Right renal pelvis (tissue), 4 donors: Measurements from ENCODE around the gene AAGAB. TPM values are rescaled to one million over a fixed set of nuclear protein-coding genes. Genes with fewer than 3 reads are reported as not detected.
"Not testable (repeated sequence)": the region's sequence is repeated elsewhere in the genome, so short reads cannot be mapped to it uniquely, and the experiment has no call there.

ENCODE experiments used
- DNase-seq, 4 donors: peaks; one replicate each; pipeline ENCODE4 v3.0.0-alpha.2; 2013; ENCODE audit warnings: low read depth in 4 of 4, low spot score in 3 of 4, missing footprints in 1 of 4
- polyA plus RNA-seq, 4 donors: library from polyadenylated mRNA; unstranded; fragments of 120-200 nt; gene quantifications; one replicate each; pipeline ENCODE4 v1.2.1, GENCODE V29; 2013; ENCODE audit not compliant: insufficient read length in 4 of 4

The AAGAB gene
- polyA plus RNA-seq, 4 donors, result 50.8 to 65.3 (median 63.1) TPM

DNA sequence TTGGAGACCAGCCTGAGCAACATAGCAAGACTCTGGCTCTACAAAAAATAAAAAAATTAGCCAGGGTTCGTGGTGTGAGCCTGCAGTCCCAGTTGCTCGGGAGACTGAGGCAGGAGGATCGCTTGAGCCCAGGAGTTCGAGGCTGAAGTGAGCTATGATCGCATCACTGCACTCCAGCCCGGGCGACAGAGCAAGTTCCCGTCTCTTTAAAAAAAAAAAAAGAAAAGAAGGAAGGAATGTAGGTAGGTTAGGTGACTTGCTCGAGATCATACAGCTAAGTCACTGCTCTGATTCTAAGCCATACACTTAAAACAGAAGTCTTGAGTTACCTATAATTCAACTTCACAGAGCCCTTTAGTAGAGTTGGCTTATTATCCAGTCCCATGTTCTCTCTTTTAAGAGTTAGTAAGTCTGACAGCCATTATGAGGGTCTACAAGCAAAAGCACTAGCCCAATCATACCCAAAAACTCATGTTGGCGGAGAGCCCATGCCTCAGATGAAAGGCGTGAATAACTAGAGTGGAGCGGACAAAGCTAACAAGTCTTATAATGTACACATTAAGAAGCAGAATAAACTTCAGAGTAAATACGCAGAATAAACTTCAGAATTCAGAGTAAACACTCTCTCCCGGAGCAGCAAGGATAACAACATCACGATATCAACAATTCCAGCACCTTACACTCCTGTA, 768 bp downstream of the AAGAB start:
- DNase-seq, result peak in 1 of 4 donors; percentile 5

DNA sequence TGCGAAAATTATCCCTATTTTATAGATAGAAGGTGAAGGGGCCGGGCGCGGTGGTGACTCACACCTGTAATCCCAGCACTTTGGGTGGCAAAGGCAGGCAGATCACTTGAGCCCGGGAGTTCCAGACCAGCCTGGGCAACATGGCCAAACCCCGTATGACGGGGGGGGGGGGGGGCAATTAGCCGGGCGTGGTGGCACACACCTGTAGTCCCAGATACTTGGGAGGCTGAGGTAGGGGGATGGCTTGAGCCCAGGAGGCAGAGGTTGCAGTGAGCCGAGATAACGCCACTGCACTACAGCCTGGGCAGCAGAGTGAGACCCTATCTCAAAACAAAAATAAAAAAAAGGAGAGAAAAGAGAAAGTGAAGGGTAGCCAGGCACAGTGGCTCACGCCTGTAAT, 1.4 kb downstream of the AAGAB start:
- no peak for DNase-seq

DNA sequence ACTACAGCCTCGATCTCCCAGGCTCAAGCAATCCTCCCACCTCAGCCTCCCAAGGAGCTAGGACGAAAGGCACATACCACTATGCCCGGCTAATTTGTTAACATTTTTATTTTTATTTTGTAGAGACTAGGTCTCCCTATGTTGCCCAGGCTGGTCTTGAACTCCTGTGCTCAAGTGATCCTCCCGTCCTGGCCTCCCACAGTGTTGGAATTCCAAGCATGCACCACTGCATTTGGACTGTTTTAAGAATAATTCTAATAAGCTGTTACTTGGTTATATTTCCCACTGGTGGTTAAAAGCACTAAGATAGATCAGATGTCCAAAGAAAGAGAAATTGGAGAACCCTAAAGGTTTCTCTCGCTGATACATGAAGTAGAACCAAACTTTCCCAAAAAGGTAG, 3.1 kb downstream of the AAGAB start:
- DNase-seq, result no peak

DNA sequence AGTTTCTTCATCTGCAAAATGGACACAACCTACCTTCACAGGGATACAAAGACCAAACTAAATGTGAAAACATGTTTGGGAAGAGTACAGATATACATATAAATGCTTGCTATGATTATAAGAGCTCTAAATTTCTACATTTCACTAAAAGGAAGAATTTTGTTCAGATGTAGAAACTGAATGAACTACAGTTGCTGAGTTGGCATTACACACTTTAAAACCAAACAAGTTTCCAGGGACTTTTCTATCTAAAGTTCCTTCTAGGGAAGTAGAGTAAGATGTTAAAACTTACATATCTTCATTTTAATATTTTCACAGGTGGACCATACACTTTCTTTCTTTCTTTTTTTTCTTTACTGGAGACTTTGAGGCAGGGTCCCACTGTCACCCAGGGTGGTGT, 4.6 kb downstream of the AAGAB start:
- DNase-seq, result no peak

DNA sequence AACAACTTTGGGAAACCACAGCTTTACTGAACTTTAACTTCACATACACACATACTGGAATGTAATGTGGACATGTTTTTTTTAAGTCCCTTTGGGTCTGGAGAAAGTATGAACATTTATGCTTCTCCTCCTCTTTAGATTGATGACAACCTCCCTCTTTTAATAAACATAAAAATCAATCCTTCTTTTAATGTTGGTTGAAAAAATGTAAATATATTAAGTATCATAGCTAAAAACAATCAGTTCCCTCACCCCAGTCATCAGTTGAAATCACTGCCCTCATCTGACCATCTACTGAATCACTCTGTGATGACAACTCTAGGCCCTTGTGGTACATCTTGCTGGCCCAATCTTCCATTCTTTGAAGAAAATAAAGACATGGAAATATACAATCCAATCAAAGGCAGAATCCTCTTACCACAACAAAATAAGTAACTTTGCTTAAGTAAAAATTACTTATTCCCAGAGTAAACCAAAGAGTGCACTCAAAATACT, 6.4 kb downstream of the AAGAB start:
- no peak for DNase-seq

DNA sequence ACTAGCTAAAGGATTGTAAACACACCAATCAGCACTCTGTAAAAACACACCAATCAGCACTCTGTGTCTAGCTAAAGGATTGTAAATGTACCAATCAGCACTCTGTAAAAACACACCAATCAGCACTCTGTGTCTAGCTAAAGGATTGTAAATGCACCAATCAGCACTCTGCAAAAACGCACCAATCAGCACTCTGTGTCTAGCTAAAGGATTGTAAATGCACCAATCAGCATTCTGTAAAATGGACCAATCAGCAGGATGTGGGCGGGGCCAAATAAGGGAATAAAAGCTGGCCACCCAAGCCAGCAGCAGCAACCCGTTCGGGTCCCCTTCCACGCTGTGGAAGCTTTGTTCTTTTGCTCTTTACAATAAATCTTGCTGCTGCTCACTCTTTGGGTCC, 7.9 kb downstream of the AAGAB start:
- not testable (repeated sequence) for DNase-seq

DNA sequence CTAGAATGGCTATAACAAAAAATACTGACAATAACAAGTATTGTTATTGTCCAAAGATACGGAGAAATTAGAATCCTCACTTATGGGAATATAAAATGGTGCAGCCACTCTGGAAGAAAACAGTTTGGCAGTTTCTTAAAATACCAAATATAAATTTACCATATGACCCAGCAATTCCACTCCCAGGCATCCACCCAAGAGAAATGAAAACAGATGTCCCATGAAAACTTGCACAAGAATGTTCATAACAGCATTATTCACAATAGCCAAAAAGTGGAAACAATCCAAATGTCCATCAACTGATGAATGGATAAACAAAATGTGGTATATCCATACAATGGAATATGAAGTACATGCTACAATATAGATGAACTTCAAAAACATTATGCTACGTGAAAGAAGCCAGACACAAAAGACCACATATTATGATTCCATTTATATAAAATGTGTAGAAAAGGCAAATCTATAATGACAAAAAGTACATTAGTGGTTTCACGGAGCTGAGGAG, 9.4 kb downstream of the AAGAB start:
- DNase-seq, result no peak

DNA sequence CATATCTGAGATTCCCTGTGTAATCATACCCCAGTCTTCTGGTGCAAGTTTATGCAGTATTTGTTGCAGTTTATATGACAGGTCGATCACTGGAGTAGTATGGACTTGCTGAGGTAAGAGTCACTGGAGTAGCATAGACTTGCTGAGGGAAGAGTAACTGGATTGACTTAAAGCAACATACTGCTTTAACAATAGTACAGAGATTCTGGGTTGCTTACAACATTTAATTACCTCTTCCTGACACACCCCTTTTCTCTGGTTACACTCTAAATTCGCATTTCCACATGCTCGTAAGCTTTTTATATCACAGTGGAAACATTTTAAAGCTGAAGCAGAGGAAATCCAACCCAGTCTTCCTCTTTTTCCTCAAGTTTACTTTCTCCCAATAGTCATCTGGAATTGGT, 11.8 kb downstream of the AAGAB start:
- DNase-seq, result no peak

DNA sequence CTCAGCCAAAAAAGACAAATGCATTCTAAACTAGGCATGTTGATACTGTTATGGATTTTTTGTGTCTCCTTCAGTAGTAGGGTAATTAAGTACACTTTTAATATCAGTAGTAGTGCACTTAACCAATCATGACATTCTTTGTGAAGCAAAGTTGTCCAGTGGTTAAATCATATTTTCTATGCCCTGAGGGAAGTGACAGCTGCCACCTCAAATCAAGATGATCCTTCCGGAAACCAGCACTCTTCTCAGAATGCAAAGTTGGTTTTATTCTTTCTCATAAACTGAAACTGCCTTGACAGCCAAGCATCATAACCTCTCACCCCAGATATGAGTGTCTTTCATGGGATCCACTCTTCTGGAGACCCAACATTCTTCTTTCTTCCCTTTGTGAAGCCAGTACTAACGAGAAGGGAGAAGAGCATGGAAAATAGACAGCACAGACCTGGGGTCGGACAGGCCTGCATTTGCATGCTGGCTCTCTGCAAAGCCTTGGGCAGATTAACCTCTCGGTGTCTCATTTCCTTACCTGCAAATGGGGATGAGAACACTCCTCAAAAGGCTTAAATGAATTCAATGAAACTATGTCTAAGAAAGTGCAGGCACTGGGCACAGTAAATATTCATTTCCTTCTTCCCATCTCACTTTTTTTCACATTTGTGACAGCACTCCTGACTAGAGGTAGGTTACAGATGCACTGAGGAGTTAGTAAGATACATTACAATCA, 13.2 kb downstream of the AAGAB start:
- DNase-seq, result no peak

DNA sequence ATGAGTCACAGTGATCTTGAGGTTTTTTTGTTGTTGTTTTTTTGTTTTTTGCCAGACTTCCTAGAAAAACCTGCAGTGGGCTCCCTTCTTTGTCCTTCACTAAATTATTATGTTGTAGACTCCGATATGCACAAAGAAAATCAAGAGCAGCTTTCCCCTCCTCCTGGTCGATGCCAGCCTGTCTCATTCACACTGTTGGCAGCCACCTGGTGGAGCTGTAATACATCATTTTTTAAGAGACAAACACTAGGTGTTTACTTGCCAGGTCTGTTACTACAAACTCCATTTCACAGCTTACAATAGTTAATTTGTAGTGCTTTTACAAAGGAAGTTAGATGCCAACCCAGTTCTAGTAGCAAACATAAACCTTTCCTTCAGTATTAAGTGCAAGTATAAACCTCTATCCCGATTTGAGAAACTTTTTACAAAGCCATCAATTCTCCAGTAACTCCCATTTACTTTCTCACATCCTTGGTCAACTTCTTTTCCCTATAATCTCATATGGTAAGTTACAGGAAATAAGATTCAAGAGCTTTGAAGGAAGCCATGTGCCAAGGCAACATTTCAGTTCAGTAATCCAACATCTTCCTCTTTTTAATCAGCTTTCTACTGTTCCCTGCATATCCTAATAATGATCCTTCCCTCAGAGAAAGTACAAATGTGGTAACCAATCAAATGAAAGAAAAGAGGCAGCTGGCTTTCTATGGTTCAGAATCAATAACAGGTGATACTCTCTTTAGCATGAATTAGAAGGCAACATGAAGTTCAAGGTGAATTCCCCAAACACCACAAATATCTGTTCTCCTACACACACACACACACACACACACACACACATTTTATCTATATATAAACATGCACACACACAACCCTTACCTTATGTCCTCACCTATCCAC, 14.0 kb downstream of the AAGAB start:
- peak in 1 of 4 donors; percentile 8 for DNase-seq

DNA sequence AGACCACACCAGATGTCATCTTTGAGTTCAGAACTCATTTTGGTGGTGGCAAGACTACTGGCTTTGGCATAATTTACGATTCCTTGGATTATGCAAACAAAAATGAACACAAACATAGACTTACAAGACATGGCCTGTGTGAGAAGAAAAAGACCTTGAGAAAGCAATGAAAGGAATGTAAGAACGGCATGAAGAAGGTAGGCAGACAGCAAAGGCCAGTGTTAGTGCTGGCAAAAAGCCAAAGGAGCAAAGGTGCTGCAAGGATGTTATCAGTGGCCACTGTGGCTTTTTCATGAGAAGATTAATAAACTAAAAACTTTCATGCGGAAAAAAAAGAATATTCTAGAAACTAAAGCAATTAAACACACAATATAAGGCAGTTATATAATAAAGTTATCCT, 21.9 kb downstream of the AAGAB start:
- no peak for DNase-seq

DNA sequence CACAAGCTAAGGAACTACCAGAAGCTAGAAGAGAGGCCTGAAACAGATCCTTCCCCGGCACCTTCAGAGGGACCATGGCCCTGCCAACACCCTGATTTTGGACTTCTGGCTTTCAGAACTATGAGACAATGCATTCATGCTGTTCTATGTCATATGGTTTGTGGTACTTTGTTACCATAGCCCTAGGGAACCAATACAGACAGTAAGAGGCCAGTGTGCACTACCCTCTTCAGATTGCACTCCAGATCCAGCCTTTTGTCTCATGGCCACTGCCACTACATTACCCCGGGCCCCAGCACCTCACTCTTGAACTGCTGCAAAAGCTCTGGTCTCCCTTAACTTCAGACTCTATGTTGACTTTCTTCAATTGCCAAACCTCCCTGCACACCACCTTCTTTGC, 24.0 kb downstream of the AAGAB start:
- no peak for DNase-seq

DNA sequence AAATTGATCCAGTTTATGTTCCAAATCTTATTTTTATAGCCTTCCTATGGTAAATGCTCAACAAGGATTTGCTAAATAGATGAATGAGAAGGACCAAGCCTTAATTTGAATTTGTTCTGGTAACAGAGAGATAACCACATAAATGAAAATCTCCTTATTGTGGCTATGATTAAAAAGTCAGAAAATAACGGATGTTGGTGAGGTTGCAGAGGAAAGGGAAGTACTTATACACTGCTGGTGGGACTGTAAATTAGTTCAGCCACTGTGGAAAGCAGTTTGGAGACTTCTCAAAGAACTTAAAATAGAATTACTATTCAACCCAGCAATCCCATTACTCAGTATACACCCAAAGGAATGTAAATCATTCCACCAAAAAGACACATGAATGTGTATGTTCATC, 26.2 kb downstream of the AAGAB start:
- no peak for DNase-seq

DNA sequence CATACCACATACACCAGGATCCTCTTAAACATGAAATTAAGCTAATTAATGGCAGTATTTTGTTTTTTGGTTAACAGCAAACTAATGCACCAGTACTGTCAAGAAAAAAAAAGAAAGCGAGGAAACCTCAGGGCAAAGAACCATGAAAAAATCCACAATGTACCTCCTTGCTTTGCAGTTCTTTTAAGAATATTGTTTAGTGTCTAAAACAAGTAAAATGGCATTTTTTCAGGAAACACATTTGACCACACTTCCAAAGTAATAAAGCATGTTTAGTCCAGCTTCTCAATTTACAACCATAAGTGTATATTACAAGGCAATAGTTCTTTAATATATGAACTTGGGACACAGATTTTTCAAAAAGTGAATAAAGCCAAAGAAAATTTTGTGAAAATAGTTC, 26.6 kb downstream of the AAGAB start:
- no peak for DNase-seq

DNA sequence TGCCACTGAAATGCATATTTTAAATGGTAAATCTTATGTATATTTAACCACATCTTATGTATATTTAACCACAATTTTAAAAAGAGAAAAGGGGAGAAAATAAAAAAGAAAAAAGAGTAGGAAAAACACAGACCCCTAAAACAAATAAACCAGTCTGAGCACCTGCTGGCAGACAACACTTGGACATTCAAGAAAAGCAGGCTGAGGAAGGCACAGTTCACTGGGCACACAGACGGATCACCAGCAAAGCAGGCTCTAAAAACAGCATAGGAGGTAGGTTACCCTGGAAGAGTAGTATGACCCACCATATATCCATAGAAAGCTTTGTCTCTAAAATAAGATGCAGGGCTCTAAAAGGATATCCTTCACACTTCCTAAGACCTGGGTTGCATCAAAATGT, 27.0 kb downstream of the AAGAB start:
- DNase-seq, result no peak

DNA sequence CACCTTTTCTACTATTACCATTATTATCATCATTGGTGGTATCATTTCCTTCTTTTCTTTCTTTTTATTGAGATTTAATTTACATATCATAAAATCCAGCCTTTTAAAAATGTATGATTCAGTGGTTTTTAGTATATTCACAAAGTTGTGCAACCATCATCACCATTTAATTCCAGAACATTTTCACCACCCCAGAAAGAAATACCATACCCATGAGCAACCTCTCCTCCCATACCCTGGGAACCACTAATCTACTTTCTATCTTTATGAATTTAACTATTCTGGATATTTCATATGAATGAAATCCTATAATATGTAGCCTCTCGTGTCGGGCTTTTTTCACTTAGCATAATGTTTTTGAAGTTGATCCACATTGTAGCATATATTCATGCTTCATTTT, 29.1 kb downstream of the AAGAB start:
- DNase-seq, result no peak

DNA sequence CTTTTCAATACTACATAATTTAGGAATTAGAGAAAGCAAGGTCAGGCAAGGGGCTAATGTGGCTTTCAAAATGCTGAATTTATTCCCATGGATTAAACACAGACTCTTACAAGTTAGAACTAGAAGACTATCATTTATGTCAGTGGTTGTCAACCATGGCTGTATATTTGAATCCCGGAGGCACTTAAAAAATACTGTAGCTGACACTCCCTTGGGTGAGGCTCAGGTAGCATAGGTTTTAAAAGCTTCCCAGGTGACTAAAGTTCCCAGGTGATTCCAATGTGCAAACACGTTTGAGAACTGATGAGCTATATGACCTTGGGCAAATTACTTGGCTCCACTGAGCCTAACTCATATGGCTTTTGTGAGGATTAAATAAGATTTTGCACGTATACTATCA, 29.6 kb downstream of the AAGAB start:
- no peak for DNase-seq

DNA sequence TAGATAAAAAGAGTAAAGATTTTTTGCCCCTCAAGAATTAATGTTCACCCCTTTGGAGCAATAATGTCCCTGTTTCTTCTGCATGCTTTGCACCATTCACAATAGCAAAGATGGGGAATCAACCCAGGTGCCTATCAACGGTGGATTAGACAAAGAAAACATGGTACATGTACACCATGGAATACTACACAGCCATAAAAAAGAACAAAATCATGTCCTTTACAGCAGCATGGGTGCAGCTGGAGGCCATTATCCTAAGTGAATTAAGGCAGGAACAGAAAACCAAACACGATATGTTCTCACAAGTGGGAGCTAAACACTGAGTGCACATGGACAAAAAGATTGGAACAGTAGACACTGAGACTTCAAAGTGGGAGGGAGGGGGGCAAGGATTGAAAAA, 35.2 kb downstream of the AAGAB start:
- no peak for DNase-seq

DNA sequence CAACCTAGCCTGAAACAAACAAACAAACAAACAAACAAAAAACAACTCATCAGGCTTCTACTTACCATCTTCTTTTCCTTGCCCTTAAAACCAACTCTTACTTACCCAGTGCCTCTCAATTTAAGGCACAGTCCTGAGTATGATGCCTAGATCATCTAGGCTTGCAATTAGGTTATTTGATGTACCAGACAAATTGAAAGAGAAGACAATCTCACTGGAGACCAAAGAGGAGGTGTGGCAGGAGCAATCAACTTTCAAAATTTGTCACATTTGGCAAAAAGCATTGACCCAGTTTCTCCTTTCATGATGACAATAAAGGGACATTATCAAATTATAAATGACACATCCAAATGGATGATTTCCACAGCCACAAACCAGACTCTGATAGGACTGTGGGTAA, 36.0 kb downstream of the AAGAB start:
- DNase-seq, result no peak

DNA sequence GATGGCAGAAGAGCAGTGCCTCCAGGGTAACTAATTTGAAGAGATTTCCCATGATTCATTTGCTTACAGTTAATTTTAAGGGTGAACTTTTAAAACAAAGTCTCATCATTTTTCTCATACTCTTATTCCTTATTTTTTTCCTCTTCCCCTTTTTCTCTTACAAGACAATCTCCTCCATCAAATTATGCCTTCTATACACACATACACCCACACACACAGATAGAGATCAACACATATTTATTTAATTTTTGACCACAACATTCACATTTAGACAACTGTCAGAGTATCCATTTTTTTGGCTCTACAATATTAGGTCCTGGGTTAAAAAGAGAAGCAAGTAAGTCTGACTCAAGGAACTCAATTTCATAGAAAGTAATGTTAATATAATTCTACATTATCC, 37.6 kb downstream of the AAGAB start:
- no peak for DNase-seq

DNA sequence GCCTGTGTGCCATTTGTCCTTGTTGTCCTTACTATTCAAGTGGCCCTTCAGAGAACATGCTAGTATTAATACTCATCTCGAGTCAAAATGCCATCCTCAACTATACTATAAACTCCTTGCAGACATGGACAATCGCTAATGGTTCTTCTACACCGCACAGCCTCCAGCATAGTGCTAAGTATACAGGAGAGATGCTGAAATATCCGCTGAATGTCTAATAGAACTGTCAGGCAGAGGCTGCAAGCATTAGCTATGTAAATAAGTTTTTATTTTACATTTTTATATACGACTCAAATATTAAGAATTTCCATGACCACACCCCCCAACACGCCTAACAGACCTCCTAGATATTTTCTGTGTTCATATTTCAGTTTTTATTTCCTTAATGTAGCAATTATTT, 39.4 kb downstream of the AAGAB start:
- DNase-seq, result no peak
